DMS114 treated with DMSO at 0.1 percent for 48 hours (cell line): ENCODE results near the gene ASB2.

Experiments
- DNase-seq: peaks from one replicate; lab custom pipeline; 2025; ENCODE audit not compliant: unreplicated experiment; lab: John Stamatoyannopoulos, UW

Gene ASB2, protein sequence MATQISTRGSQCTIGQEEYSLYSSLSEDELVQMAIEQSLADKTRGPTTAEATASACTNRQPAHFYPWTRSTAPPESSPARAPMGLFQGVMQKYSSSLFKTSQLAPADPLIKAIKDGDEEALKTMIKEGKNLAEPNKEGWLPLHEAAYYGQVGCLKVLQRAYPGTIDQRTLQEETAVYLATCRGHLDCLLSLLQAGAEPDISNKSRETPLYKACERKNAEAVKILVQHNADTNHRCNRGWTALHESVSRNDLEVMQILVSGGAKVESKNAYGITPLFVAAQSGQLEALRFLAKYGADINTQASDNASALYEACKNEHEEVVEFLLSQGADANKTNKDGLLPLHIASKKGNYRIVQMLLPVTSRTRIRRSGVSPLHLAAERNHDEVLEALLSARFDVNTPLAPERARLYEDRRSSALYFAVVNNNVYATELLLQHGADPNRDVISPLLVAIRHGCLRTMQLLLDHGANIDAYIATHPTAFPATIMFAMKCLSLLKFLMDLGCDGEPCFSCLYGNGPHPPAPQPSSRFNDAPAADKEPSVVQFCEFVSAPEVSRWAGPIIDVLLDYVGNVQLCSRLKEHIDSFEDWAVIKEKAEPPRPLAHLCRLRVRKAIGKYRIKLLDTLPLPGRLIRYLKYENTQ

DNA sequence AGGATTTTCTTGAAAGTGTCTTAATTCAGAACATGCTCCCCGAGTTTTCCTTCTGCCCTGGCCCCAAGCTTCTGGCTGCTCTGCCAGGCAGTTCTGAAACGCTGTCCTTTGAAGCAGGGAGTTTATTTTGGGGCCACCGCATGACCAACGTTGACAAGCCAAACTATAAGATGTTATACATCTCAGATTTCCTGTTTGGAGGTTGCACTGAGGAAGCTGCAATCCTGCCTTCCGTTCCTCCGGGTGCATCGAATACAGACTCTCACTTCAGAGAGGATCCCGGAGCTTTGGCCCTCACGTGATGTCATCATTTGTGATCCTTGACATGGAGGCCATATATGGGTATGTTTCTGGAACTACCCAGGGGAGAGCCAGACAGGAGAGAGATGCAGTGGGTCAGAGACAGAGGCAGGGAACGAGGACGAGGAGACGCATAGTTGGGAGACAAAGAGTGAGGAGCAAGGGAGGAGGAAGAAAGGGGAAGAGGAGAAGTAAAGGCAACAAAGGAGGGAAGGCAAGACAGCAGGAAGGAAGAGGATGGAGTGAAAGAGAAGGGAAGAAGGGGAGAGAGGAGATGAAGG, at the start of gene ASB2:
TSS of gene ASB2 (minus strand) at position 94 of the 581 bp plus-strand sequence. CDS start 12,031 bp downstream, outside the sequence.
- no peak for DNase-seq

DNA sequence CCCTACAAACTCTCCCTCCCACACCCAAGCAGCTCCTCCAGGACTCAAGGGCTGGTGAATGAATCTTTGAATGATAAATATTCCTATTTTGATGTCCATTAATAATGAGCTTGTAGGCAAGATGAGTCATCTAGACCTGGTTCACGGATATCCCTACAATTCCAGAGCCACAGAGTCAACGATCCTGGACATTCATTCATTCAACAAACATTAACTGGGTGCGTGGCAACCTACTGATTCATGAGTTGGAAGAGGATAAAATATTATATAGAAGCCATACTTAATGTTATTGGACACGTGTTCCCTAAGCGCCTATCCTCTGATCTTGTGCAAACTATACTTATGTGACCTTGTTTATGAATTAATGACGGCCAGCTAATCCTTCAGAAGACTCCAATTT, 49.4 kb upstream of the ASB2 start:
- no peak for DNase-seq

DNA sequence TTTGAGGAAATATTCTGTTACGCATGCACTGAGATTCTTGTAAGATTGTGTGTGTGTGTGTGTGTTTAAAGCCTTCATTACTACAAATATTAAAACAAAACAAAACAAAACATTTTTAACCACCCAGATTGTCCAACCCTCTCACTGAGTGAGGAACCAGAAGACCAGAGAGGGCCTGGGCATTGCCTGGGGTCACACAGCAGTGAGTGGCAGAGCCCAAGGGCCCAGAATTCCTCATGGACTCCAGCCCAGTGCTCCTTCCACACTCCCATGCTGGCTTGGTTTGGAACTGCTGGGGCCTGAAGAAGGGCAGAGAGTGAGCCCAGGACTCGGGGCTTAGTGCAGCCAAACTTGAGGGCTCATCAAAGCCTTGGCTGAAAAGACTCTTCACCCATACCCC, 48.2 kb upstream of the ASB2 start:
- no peak for DNase-seq

- DNase-seq = no peak
Observed at GRCh38 chr14:94022532-94023411, 46.4 kb upstream of the ASB2 start.

GRCh38 chr14:94021416-94022157, 45.2 kb upstream of the ASB2 start:
- DNase-seq = no peak

- DNase-seq = no peak
Observed at GRCh38 chr14:94021001-94021400, 44.6 kb upstream of the ASB2 start.

DNA sequence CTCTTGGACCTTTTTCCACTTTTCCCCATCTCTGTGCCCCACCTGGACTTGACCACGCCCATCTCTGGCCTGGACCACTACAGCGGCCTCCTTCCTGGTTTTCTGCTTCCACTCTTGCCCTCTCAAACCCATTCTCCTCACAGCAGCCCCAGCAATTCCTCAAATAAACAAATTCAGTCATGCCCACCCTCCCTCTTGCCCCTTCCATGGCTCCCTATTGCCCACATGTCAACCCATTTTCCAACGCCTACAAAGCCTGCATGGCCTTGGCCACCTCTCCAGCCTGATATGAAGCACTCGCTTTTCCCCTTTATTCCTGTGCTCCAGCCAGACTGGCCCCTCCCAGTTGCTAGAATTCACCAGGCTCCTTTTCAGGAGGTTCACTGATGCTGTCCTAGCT, 43.9 kb upstream of the ASB2 start:
- DNase-seq = no peak

- DNase-seq = no peak
Observed at GRCh38 chr14:94019329-94019728, 43.0 kb upstream of the ASB2 start.

DNA sequence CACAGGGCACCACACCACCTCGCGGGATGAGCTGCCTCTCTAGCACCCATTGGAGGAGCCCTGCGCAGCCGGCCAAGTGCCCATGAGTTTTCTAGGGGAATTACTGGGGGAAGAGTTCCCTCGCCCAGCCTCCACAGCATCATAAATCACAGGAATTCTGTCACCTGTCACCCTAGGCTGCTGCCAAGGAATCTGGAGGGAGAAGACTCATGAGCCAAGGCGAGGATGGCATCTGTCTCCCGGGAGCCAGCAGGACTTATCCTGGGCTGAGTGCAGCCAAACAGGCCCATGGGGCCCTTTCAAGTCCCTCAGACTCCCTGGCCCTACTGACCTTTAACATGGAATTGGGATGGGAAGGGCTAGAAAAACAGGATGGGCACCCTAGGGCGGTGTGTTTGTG, 41.9 kb upstream of the ASB2 start:
- DNase-seq = no peak

DNA sequence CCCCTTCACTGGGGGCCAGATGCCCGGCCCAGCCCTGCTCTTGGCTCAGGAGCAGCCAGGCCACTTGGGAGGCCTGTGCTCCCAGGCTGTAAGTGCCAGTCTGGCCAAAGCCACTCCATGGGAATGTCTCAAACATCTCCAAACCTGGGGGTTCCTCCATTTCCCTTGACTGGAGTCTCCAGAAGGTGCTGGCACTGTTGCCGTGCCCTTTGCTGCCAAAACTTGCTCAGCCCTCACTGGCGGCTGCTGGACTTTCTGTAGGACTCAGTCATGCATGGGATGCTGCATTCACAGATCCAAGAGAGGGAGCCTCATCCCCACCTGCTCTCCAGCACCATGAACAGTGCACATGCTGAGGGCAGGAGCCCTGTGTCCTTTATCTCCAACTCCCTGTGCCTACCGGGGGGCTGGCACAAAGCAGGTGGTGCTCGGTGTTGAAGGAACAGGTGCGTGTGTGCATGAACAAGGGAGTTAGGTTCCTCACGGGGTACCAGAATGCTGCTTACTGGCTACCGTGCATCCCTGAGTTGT, 40.1 kb upstream of the ASB2 start:
- no peak for DNase-seq

DNA sequence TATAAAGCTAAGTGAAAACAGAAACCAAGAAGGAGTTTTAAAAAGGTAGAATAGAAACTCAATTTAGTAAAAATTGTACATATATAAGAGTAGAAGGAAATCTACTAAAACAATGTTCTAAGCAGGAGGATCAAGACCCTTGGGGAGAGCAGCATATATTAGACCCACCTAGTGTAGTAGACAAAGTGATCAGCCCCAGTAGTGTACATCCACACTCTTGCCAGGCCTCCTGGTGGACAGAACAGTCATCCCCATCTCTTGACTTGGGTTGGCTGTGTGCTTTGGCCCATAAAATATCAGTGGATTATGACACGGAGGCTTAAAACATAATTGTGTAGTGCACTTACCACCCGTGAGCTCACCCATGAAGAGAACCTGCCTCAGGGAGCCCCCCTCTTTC, 38.9 kb upstream of the ASB2 start:
- DNase-seq = no peak

GRCh38 chr14:94014382-94014781, 38.0 kb upstream of the ASB2 start:
- DNase-seq = no peak

- no peak for DNase-seq
Observed at GRCh38 chr14:94011795-94012194, 35.4 kb upstream of the ASB2 start.

DNA sequence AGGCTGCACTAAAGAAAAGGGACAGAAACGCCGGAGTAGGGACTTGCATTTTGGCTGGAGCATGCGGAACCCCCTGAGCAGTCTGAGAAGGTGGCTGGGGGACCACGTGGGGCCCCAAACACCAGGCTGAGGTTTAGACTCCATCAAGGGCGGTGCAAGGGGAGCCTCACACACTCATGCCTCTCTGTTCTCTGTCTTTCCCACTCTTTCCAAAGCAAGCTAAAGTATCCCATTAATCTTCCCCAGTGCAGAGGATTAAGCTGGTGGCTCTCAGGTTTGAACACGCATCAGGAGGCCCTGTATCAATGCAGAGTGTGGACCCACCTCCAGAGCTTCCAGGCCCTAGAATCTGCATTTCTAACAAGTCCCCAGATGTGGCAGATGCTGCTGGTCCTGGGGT, 34.3 kb upstream of the ASB2 start:
- DNase-seq = no peak

DNA sequence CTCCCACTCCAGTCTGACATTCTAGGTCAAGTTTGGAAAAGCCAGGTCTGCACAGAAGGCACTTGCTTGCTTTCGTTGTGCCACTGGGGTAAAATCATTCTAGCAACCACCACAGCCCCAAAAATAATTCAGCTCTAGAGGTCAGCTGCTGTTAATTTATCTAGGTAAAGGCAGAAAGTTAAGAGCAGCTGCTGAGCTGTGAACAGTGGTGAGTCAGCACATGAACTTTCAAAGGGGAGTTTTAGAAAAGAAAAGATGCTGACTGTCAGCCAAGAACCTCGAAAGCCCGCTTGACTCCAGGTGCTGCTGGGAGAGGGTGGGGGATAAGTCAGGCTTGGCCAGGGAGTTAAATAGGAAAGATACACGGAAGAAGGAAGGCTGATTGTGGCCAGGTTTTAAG, 33.4 kb upstream of the ASB2 start:
- no peak for DNase-seq

DNA sequence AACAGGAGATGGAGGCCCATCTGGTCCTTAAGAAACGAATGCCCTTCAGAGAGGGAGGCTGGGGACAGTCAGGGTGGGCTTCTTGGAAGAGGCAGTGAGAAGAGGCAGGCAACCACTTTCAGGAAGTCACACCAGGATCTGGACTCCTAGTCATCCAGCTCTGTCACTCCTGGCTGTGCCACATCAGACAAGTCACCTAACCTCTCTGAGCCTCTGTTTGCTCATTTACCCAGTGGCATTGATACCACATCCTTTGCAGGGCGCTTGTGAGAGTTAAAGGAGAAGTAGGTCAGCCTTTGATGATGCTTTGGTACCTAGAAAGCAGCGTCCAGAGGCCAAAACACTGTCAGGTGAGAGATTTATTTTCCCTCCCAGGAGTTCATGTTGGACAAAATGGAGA, 31.9 kb upstream of the ASB2 start:
- no peak for DNase-seq

DNA sequence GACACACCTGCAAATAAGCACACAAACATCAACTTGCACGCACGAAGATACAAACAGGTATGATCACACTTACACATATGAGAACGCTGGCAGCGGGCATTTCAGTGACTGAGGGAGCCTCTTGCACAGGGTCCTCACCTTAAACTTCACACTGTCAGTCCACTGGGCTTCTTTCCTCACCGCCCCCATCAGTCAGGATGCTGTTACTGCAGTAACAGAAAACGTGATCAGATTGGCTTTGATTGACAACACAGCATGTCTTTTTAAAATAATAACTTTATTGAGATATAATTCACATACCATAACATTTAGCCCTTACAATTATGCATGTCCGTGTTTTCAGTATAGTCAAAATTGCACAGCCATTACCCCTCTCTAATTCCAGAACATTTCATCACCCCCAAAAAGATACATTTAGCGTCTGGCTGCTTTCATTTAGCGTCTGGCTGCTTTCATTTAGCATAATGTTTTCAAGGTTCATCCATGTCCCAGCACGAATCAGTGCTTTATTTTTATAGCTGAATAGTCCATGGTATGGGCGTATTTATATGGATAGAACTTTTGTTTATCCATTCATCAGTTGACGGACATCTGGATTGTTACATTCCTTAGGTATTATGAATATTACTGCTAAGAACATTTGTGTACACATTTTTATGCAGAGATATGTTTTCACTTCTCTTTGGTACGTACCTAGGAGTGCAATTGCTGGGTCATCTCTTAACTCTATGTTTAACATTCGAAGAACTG, 29.1 kb upstream of the ASB2 start:
- DNase-seq = no peak

DNA sequence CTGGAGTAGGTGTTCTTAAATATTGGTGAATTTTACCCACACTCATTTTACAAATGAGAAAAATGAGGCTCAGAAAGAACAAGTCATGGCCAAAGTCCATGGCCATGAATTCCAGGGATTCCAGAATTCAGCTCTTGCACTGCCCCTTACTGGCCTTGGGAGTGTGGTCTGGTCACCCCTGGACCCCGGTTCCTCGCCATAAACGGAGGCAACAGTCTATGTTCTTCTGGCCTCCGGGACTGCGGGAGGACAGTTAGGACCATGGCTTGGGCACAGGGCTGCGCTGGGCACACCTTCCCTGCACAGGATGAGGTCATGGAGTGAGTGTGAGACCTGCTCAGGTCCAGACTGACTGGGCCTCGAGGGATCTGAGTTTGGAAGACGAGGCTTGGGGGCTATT, 27.6 kb upstream of the ASB2 start:
- no peak for DNase-seq

DNA sequence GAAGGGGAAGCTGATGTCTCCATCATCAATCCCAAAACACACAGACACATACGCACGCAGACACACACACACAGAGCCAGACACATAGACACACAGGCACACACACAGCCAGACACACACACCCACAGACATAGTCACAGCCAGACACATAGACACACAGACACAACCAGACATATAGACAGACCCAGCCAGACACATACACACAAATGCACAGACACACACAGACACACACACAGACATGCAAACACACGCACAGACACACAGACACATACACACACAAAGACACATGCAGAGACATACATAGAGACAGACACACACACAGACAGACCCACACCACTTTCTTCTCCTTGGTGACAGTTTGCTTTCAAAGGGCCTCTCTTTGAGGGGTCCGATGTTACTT, 27.0 kb upstream of the ASB2 start:
- DNase-seq = no peak
